ENCODE measurements around the gene IRF2BP2.

Gene IRF2BP2

DNA sequence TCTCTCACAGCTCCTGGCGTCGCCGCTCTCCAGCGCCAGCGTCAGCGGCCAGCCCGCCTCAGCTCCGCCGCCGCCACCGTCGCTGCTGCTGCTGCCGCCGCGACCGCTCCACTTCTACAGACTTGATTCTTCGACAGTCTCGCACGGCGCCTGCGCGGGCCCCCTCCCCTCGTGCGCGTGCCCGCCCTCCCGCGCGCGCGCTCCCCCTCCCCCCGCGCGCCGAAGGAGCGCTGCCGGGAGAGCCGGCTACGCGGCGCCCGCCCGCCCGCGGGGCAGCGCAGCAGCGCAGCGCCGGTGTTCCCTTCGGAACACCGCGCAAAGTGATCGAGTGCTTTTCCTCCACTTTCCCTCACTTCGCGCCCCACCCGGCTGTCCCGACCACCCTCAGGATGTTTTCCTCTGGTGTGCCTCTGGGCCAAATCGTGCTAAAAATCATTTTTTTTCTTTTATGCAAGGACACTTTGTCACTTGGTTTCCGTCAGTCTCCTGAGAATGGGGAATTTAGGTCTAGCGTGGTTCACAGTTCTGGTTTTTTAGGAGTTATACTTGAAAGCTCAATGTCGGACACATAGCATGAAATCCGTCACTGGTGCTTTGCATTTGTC lies at the start of gene IRF2BP2:
Gene IRF2BP2, minus strand, starts transcription at position 118 of the 605 bp plus-strand sequence. CDS start 684 bp downstream, outside the sequence.
- peaks cover 28% of the 10 kb centered on the region for H3K36me3 ChIP-seq (ENCODE audit: insufficient read depth, low read length)
- no peaks in the 10 kb centered on the region for H3K9me3 ChIP-seq (ENCODE audit: low read length)
- peak within 1 kb of the TSS; percentile 99 for H3K27ac ChIP-seq (ENCODE audit: low read depth, low read length)
- H3K9ac ChIP-seq (ENCODE audit: low read length): peak within 1 kb of the TSS; percentile 97
- peak within 1 kb of the TSS; percentile 58 to 86 for H3K4me3 ChIP-seq (ENCODE audit: low read depth in 1 of 2, low read length in 2 of 2)
- no peaks in the 10 kb centered on the region for H3K27me3 ChIP-seq (ENCODE audit: control insufficient read depth in 1 of 2, insufficient read depth in 2 of 2, low read length in 2 of 2)
- peaks cover 34% of the 10 kb centered on the region for H3K4me1 ChIP-seq (ENCODE audit: insufficient read depth, low read length)

DNA sequence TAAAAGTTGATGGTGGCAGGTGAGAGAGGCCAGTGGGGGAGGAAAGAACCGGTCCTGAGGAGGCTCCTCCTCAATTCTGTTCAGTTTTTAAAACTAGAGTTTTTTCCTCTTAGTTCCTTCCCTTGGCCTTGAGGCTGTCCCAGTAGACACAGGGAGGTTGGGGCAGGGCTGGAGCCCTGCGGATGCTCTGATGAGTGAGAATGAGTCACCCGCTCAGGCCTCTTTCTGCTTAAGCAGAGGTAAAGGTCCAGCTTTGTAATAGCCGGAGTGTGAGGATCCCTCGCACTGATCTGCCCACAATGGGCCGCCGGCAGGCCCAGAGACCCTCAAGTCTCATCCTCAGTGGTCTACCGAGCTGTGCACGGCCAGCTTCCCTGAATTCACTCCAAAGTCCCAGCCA lies 49.6 kb upstream of the IRF2BP2 start:
- no peaks in the 10 kb centered on the region for H3K36me3 ChIP-seq (ENCODE audit: insufficient read depth, low read length)
- no peaks in the 10 kb centered on the region for H3K27me3 ChIP-seq (ENCODE audit: control insufficient read depth in 1 of 2, insufficient read depth in 2 of 2, low read length in 2 of 2)
- no peaks in the 10 kb centered on the region for H3K9me3 ChIP-seq (ENCODE audit: low read length)
- no peak overlapping the region for H3K27ac ChIP-seq (ENCODE audit: low read depth, low read length)
- no peak overlapping the region for H3K4me3 ChIP-seq (ENCODE audit: low read depth in 1 of 2, low read length in 2 of 2)
- no peak overlapping the region for H3K9ac ChIP-seq (ENCODE audit: low read length)
- H3K4me1 ChIP-seq (ENCODE audit: insufficient read depth, low read length): no peaks in the 10 kb centered on the region

DNA sequence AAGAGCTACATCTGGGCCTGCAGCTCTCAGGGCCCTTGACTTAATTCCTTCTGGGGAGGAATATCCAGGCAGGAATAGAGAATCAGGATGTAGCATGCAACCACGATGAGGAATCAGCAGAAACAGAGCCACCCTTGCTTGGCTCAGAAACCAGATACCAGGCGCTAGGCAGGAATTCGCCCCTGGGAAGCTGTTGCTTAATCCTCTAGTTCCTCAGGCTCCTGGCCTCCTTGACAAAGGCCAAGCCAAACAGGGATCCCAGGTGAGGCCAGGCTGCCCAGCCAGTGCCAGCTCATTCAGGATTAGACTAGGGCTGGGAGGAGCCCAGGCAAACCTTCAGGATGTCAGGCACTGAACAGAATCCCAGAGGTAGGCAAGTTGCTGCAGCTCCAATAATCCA lies 48.2 kb upstream of the IRF2BP2 start:
- no peak overlapping the region for H3K4me3 ChIP-seq (ENCODE audit: low read depth in 1 of 2, low read length in 2 of 2)
- no peak overlapping the region for H3K9ac ChIP-seq (ENCODE audit: low read length)
- H3K27ac ChIP-seq (ENCODE audit: low read depth, low read length): no peak overlapping the region
- H3K27me3 ChIP-seq (ENCODE audit: control insufficient read depth in 1 of 2, insufficient read depth in 2 of 2, low read length in 2 of 2): no peaks in the 10 kb centered on the region
- no peaks in the 10 kb centered on the region for H3K4me1 ChIP-seq (ENCODE audit: insufficient read depth, low read length)
- H3K36me3 ChIP-seq (ENCODE audit: insufficient read depth, low read length): no peaks in the 10 kb centered on the region
- H3K9me3 ChIP-seq (ENCODE audit: low read length): no peaks in the 10 kb centered on the region

DNA sequence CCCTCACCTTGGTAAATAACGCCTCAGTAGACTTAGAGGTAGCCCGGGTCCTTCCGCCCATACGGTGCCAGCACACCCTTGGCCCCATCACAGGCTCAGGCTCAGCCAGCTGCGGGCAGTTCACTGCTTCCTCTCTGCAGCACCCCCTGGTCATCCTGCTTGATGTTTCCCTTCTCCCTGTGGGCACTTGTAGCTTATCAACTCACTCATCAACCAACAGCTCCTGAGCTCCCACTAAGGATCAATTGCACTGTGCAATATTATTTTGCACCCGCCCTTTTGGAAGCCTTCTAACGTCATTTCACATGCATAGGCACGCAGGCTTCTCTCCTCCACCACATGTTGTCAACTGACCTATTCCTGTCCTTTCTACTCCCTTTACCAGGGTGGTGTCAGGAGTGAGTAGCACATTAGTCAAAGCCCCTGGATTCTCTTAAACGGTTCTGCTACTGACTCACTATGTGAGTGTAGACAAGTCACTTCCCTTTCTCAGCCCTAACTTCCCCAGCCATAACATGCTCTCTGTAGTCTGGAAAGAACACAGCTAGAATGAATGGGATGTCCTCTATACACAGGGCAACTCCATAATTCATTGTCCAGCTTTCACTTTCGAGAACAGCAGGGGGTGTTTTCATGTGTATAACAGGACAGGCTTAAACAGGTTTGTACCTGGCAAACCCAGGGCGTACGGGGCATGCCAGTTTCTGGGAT lies 47.1 kb upstream of the IRF2BP2 start:
- Histone ChIP-seq H3K9ac (ENCODE audit: low read length) (no peak overlapping the region), H3K4me3 (ENCODE audit: low read depth in 1 of 2, low read length in 2 of 2) (no peak overlapping the region), H3K9me3 (ENCODE audit: low read length) (no peaks in the 10 kb centered on the region), H3K36me3 (ENCODE audit: insufficient read depth, low read length) (no peaks in the 10 kb centered on the region), H3K27me3 (ENCODE audit: control insufficient read depth in 1 of 2, insufficient read depth in 2 of 2, low read length in 2 of 2) (no peaks in the 10 kb centered on the region), H3K27ac (ENCODE audit: low read depth, low read length) (no peak overlapping the region), H3K4me1 (ENCODE audit: insufficient read depth, low read length) (no peaks in the 10 kb centered on the region)

DNA sequence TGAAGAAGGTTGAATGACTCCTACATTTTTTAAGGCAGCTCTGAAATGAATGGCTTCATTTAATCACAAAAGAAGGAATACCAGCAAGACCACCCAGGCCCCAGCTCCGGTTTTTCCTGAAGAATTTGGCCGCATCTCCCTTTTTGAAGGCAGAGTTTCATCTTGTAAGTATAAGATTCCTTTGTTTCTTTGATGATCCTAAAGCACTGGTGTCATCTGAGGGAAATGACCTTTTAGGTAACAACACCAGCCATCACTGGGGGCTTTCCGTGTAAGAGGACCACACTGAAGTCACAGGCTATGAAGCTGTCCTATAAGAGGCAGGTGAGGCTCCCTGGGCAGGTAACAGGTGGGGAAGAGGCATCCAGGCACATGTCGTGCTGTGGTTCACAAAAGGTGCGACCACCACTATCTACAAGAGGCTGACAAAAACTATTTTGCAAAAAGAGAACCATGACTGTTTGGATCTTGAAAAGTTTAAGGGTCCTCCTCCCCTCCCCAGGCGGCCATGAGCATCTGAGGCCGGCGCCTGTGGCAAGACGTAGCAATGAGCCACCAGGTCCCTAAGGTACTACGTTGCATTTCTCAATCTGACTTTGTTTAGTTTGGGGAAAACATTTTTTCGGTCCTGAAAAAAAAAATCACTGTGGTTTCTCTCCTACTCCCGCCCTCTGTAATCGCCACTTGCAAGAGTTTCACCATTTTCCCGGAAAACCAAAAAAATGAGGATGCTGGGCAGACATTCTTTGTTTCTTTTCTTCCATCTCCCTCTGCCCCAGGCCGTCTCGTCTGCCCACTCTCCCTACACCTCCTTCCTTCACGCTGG lies 46.3 kb upstream of the IRF2BP2 start:
- Histone ChIP-seq H3K9me3 (ENCODE audit: low read length) (no peaks in the 10 kb centered on the region), H3K4me3 (ENCODE audit: low read depth in 1 of 2, low read length in 2 of 2) (no peak overlapping the region), H3K9ac (ENCODE audit: low read length) (no peak overlapping the region), H3K4me1 (ENCODE audit: insufficient read depth, low read length) (no peaks in the 10 kb centered on the region), H3K27ac (ENCODE audit: low read depth, low read length) (no peak overlapping the region), H3K27me3 (ENCODE audit: control insufficient read depth in 1 of 2, insufficient read depth in 2 of 2, low read length in 2 of 2) (no peaks in the 10 kb centered on the region), H3K36me3 (ENCODE audit: insufficient read depth, low read length) (no peaks in the 10 kb centered on the region)

DNA sequence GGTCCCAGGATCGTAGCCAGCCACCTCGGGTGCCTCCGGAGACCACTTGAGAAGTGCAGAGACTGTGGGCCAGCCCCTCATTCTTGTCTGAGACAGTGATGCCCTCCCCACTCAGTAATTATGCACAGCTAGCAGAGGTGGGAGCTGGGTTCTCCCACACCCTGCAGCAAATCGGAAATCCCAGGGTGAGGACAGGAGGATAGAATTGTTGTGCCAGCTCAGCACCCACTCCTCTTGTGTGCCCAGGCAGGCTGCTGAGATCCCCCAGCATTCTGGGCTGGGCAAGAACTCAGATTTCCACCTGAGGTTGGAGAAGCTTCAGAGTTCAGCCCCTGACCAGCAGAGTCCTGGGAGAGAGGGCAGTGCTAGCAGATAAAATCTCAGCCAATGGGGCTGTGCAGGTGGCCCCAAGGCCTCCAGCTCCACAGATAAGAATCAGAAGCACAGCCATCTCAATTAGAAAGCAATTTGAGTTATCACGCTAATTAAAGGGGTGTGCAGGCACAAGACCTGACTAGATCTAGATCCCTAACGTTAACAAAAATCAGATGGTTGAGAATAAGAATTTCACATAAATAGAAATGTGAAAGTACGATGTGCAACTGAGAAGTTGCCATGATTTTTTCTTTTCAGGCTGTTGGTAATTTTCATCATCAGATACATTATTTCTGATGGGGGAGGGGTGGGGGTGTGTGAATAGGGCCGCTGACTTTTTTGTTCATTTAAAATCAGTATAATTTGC lies 45.5 kb upstream of the IRF2BP2 start:
- H3K27ac ChIP-seq (ENCODE audit: low read depth, low read length): no peak overlapping the region
- H3K9ac ChIP-seq (ENCODE audit: low read length): no peak overlapping the region
- no peaks in the 10 kb centered on the region for H3K4me1 ChIP-seq (ENCODE audit: insufficient read depth, low read length)
- H3K36me3 ChIP-seq (ENCODE audit: insufficient read depth, low read length): no peaks in the 10 kb centered on the region
- no peak overlapping the region for H3K4me3 ChIP-seq (ENCODE audit: low read depth in 1 of 2, low read length in 2 of 2)
- no peaks in the 10 kb centered on the region for H3K9me3 ChIP-seq (ENCODE audit: low read length)
- H3K27me3 ChIP-seq (ENCODE audit: control insufficient read depth in 1 of 2, insufficient read depth in 2 of 2, low read length in 2 of 2): no peaks in the 10 kb centered on the region

DNA sequence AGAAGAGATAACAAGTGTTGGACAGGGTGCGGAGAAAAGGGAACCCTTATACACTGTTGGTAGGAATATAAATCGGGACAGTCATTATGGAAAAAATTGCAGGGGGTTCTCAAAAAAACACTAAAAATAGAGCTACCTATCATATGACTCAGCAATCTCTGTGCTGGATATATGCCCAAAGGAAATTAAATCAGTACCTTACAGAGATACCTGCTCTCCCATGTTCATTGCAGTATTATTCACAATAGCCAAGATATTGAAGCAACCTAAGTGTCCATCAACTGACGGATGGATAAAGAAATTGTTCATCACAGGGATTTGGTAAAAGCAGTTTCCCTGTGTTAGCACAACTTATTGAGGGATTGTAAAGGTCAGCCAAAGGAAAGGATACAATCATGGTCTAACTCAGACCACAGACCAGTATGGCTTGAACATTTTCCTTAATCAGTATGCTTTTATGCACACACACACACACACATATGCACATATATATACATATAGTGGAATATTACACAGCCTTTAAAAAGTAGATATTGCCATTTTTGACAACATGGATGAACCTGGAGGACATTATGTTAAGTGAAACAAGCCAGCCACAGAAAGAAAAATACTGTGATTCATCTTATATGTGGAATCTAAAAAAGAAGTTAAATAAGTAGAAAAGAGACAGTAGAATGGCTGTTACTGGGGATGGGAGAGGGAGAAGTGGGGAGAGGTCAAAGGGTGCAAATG lies 44.2 kb upstream of the IRF2BP2 start:
- no peaks in the 10 kb centered on the region for H3K4me1 ChIP-seq (ENCODE audit: insufficient read depth, low read length)
- no peak overlapping the region for H3K9ac ChIP-seq (ENCODE audit: low read length)
- H3K9me3 ChIP-seq (ENCODE audit: low read length): no peaks in the 10 kb centered on the region
- no peak overlapping the region for H3K27ac ChIP-seq (ENCODE audit: low read depth, low read length)
- H3K36me3 ChIP-seq (ENCODE audit: insufficient read depth, low read length): no peaks in the 10 kb centered on the region
- H3K4me3 ChIP-seq (ENCODE audit: low read depth in 1 of 2, low read length in 2 of 2): no peak overlapping the region
- H3K27me3 ChIP-seq (ENCODE audit: control insufficient read depth in 1 of 2, insufficient read depth in 2 of 2, low read length in 2 of 2): no peaks in the 10 kb centered on the region

DNA sequence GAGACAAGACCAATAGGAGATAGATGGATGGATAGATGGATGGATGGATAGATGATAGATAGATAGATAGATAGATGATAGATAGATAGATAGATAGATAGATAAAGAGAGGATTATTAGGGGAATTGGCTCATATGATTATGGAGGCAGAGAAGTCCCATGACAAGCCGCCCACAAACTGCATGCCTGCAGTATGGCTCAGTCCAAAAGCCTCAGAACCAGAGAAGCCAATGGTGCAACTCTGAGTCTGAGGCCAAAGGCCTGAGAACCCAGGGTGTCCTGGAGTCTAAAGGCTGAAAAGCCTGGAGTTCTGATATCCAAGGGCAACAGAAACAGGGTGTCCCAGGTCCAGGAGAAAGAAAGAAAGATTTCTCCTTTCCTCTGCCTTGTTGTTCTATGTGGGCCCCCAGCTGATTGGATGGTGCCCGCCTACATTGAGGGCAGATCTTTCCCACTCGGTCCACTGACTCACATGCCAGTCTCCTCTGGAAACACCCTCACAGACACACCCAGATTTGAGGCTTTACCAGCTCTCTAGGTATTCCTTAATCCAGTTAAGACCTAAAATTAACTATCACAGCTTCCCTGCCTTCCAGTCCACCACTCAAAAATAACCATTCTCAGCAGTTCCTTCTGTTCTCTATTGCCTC lies 39.6 kb upstream of the IRF2BP2 start:
- Histone ChIP-seq H3K27me3 (ENCODE audit: control insufficient read depth in 1 of 2, insufficient read depth in 2 of 2, low read length in 2 of 2) (no peaks in the 10 kb centered on the region), H3K36me3 (ENCODE audit: insufficient read depth, low read length) (no peaks in the 10 kb centered on the region), H3K9ac (ENCODE audit: low read length) (no peak overlapping the region), H3K27ac (ENCODE audit: low read depth, low read length) (no peak overlapping the region), H3K9me3 (ENCODE audit: low read length) (no peaks in the 10 kb centered on the region), H3K4me1 (ENCODE audit: insufficient read depth, low read length) (no peaks in the 10 kb centered on the region), H3K4me3 (ENCODE audit: low read depth in 1 of 2, low read length in 2 of 2) (no peak overlapping the region)

DNA sequence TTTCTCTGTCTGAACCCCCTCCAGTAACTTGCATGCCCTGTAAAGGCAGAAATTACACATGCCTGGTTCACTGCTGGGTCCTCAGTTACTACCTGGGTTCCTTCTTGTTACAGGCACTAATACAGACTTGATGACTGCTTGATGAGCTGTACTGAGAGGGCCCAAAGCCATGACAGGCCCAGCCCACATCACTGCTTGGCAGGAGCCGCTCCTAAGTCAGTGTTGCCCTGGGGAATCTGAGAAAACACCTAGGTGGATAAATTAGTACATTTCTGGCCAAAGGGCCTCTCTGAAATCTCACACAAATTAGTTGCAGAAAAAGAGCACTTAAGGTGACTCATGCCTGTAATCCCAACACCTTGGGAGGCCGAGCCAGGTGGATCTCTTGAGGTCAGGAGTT lies 37.8 kb upstream of the IRF2BP2 start:
- H3K4me1 ChIP-seq (ENCODE audit: insufficient read depth, low read length): no peaks in the 10 kb centered on the region
- H3K4me3 ChIP-seq (ENCODE audit: low read depth in 1 of 2, low read length in 2 of 2): no peak overlapping the region
- no peak overlapping the region for H3K9ac ChIP-seq (ENCODE audit: low read length)
- H3K27me3 ChIP-seq (ENCODE audit: control insufficient read depth in 1 of 2, insufficient read depth in 2 of 2, low read length in 2 of 2): no peaks in the 10 kb centered on the region
- no peaks in the 10 kb centered on the region for H3K9me3 ChIP-seq (ENCODE audit: low read length)
- H3K36me3 ChIP-seq (ENCODE audit: insufficient read depth, low read length): no peaks in the 10 kb centered on the region
- H3K27ac ChIP-seq (ENCODE audit: low read depth, low read length): no peak overlapping the region

DNA sequence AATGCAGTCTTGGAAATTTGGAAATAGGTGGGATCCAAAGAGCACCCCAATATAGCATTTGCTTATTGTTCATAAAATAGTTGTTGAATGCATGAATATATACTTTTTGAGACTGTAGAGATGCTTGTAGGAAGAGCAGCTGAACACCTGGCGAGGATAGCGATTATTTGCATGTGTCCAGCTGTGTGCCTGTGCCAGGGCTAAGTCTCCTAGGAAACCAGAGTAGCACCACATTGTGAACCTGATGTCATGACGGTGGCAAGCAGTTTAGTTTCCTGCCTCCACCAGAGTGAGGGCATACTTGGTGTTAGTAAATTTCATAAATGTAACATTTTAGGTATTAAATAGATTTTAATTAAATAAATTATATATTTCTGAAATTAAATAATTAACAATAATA lies 37.3 kb upstream of the IRF2BP2 start:
- H3K27me3 ChIP-seq (ENCODE audit: control insufficient read depth in 1 of 2, insufficient read depth in 2 of 2, low read length in 2 of 2): no peaks in the 10 kb centered on the region
- H3K9ac ChIP-seq (ENCODE audit: low read length): no peak overlapping the region
- no peaks in the 10 kb centered on the region for H3K36me3 ChIP-seq (ENCODE audit: insufficient read depth, low read length)
- no peak overlapping the region for H3K27ac ChIP-seq (ENCODE audit: low read depth, low read length)
- H3K4me3 ChIP-seq (ENCODE audit: low read depth in 1 of 2, low read length in 2 of 2): no peak overlapping the region
- H3K9me3 ChIP-seq (ENCODE audit: low read length): no peaks in the 10 kb centered on the region
- no peaks in the 10 kb centered on the region for H3K4me1 ChIP-seq (ENCODE audit: insufficient read depth, low read length)

Data from muscle layer of colon (tissue), 2 donors.